Activated T-helper 2 cell treated with anti-CD3 and anti-CD28 coated beads, Interferon-gamma antibody, Interleukin-2, Interleukin-4, amounts not matched to agents 10 μg/mL and 5 μg/mL and 100 μg/mL, durations not matched to agents 14 hours and 24 hours and 36 hours (primary cell): ENCODE measurements around the gene GGCT. TPM values are rescaled to one million over a fixed set of nuclear protein-coding genes. Genes with fewer than 3 reads are reported as not detected.
"Not testable (repeated sequence)": the region's sequence is repeated elsewhere in the genome, so short reads cannot be mapped to it uniquely, and the experiment has no call there.

Source experiments
- DNase-seq: peaks from one replicate; pipeline ENCODE4 v3.0.0; 2021; ENCODE audit warnings: low spot score
- H3K27ac Mint-ChIP-seq: one replicate; pipeline ENCODE4 v1.8.0; 2021; ENCODE audit warnings: mixed read lengths
- H3K27me3 Mint-ChIP-seq: one replicate; pipeline ENCODE4 v1.8.0; 2021; ENCODE audit warnings: low read depth, mixed read lengths
- H3K36me3 Mint-ChIP-seq: one replicate; pipeline ENCODE4 v1.8.0; 2021; ENCODE audit warnings: low read depth, mixed read lengths
- H3K4me1 Mint-ChIP-seq: one replicate; pipeline ENCODE4 v1.8.0; 2021; ENCODE audit warnings: low read depth, mixed read lengths
- H3K4me3 Mint-ChIP-seq: one replicate; pipeline ENCODE4 v1.8.0; 2021; ENCODE audit warnings: low read depth, mild to moderate bottlenecking, moderate library complexity, mixed read lengths
- H3K9me3 Mint-ChIP-seq: one replicate; pipeline ENCODE4 v1.8.0; 2021; ENCODE audit warnings: mixed read lengths
- intact Hi-C: fragments of 100-400 bp; cut with micrococcal nuclease; formaldehyde crosslinking; loops from one replicate; pipeline ENCODE4 v1.15.1; 2023
- total RNA-seq: library from RNA; stranded (reverse); gene quantifications from 2 replicates; pipeline ENCODE4 v1.2.3, GENCODE V29; 2022

The GGCT gene
- total RNA-seq, 1 donor from 2014 or later: 71.6 TPM

GRCh38 chr7:30487371-30487770 lies 17.3 kb downstream of the GGCT start:
- no peaks in the 10 kb centered on the region for H3K36me3 Mint-ChIP-seq
- DNase-seq: no peak
- intact Hi-C loops: no loop called here
- no peak overlapping the region for H3K27ac Mint-ChIP-seq
- H3K9me3 Mint-ChIP-seq: peaks cover 15% of the 10 kb centered on the region
- H3K4me3 Mint-ChIP-seq: no peak overlapping the region
- peaks cover 19% of the 10 kb centered on the region for H3K27me3 Mint-ChIP-seq
- H3K4me1 Mint-ChIP-seq: no peaks in the 10 kb centered on the region

GRCh38 chr7:30485667-30486066 lies 19.0 kb downstream of the GGCT start:
- Mint-ChIP-seq H3K27ac (no peak overlapping the region), H3K4me3 (no peak overlapping the region), H3K27me3 (peaks cover 17% of the 10 kb centered on the region), H3K4me1 (no peaks in the 10 kb centered on the region), H3K9me3 (no peaks in the 10 kb centered on the region), H3K36me3 (no peaks in the 10 kb centered on the region)
- DNase-seq: no peak
- intact Hi-C loops: no loop called here

- intact Hi-C loops, H3K9me3 Mint-ChIP-seq, H3K4me3 Mint-ChIP-seq, H3K27ac Mint-ChIP-seq, H3K36me3 Mint-ChIP-seq, H3K27me3 Mint-ChIP-seq, DNase-seq: not testable (repeated sequence)
- peaks cover 25% of the 10 kb centered on the region for H3K4me1 Mint-ChIP-seq
These were observed 23.2 kb downstream of the GGCT start for GRCh38 chr7:30481416-30481815.

- Mint-ChIP-seq H3K4me3 (peak overlapping the region; percentile 91), H3K9me3 (no peaks in the 10 kb centered on the region), H3K27me3 (no peaks in the 10 kb centered on the region), H3K36me3 (peaks cover 6% of the 10 kb centered on the region), H3K27ac (peak overlapping the region; percentile 80), H3K4me1 (peaks cover 44% of the 10 kb centered on the region)
- DNase-seq: peak; percentile 26
- intact Hi-C loops: loop anchor here (1.0 to 5.0 kb wide), 6 partner anchors 115 to 451 kb away; partner anchors contain the start of genes GARS1, PLEKHA8 and ZNRF2
These were observed 25.2 kb downstream of the GGCT start for GRCh38 chr7:30479202-30480120.

GRCh38 chr7:30478349-30479201 lies 26.1 kb downstream of the GGCT start, which contains the start of gene NOD1:
Gene NOD1 (minus strand): TSS chr7:30478784. CDS start chr7:30456921, 21,863 bp downstream.
- peaks cover 51% of the 10 kb centered on the region for H3K4me1 Mint-ChIP-seq
- peak within 1 kb of the TSS; percentile 91 for H3K4me3 Mint-ChIP-seq
- H3K27ac Mint-ChIP-seq: peak within 1 kb of the TSS; percentile 89
- intact Hi-C loops: loop anchor here (1.0 to 5.0 kb wide), 7 partner anchors 26 to 450 kb away; partner anchors contain the start of genes GARS1, GGCT, PLEKHA8 and ZNRF2
- H3K36me3 Mint-ChIP-seq: peaks cover 14% of the 10 kb centered on the region
- no peaks in the 10 kb centered on the region for H3K27me3 Mint-ChIP-seq
- no peaks in the 10 kb centered on the region for H3K9me3 Mint-ChIP-seq
- DNase-seq: peak; percentile 70

- Mint-ChIP-seq H3K27me3 (no peaks in the 10 kb centered on the region), H3K36me3 (peaks cover 31% of the 10 kb centered on the region), H3K9me3 (no peaks in the 10 kb centered on the region), H3K4me3 (peak overlapping the region; percentile 59), H3K4me1 (peaks cover 68% of the 10 kb centered on the region), H3K27ac (peak overlapping the region; percentile 54)
- intact Hi-C loops: loop anchor here (5.0 kb wide), 1 partner anchor 129 kb away; no protein-coding TSS in a partner anchor
- peak; percentile 7 for DNase-seq
These were observed 28.0 kb downstream of the GGCT start for GRCh38 chr7:30476459-30477145.

GRCh38 chr7:30475580-30475979 lies 29.0 kb downstream of the GGCT start:
- Mint-ChIP-seq H3K36me3 (peaks cover 32% of the 10 kb centered on the region), H3K4me3 (peak overlapping the region; percentile 35), H3K27me3 (no peaks in the 10 kb centered on the region), H3K27ac (peak overlapping the region; percentile 54), H3K9me3 (no peaks in the 10 kb centered on the region), H3K4me1 (peaks cover 76% of the 10 kb centered on the region)
- DNase-seq: peak; percentile 7
- intact Hi-C loops: loop anchor here (5.0 kb wide), 1 partner anchor 128 kb away; no protein-coding TSS in a partner anchor

- peak; percentile 2 for DNase-seq
- Mint-ChIP-seq H3K36me3 (peaks cover 39% of the 10 kb centered on the region), H3K4me1 (peaks cover 76% of the 10 kb centered on the region), H3K9me3 (no peaks in the 10 kb centered on the region), H3K4me3 (no peak overlapping the region), H3K27me3 (no peaks in the 10 kb centered on the region), H3K27ac (peak overlapping the region; percentile 25)
- intact Hi-C loops: loop anchor here (5.0 kb wide), 1 partner anchor 128 kb away; no protein-coding TSS in a partner anchor
These were observed 29.7 kb downstream of the GGCT start for GRCh38 chr7:30474893-30475292.

- Mint-ChIP-seq H3K4me1 (peaks cover 73% of the 10 kb centered on the region), H3K4me3 (no peak overlapping the region), H3K27me3 (no peaks in the 10 kb centered on the region), H3K9me3 (no peaks in the 10 kb centered on the region), H3K27ac (peak overlapping the region; percentile 56), H3K36me3 (peaks cover 40% of the 10 kb centered on the region)
- DNase-seq: peak; percentile 4
- intact Hi-C loops: no loop called here
These were observed 30.1 kb downstream of the GGCT start for GRCh38 chr7:30474485-30474884.

GRCh38 chr7:30473903-30474302 lies 30.7 kb downstream of the GGCT start:
- DNase-seq: no peak
- intact Hi-C loops: no loop called here
- Mint-ChIP-seq H3K36me3 (peaks cover 40% of the 10 kb centered on the region), H3K27me3 (no peaks in the 10 kb centered on the region), H3K27ac (peak overlapping the region; percentile 56), H3K4me1 (peaks cover 71% of the 10 kb centered on the region), H3K4me3 (no peak overlapping the region), H3K9me3 (no peaks in the 10 kb centered on the region)

- Mint-ChIP-seq H3K36me3 (peaks cover 40% of the 10 kb centered on the region), H3K27ac (peak overlapping the region; percentile 26), H3K9me3 (no peaks in the 10 kb centered on the region), H3K4me1 (peaks cover 78% of the 10 kb centered on the region), H3K27me3 (no peaks in the 10 kb centered on the region), H3K4me3 (no peak overlapping the region)
- DNase-seq: no peak
- intact Hi-C loops: no loop called here
These were observed 31.5 kb downstream of the GGCT start for GRCh38 chr7:30472784-30473775.
